Endodermal cell (in vitro differentiated cells): ENCODE results near the gene ZBTB7A. TPM values are rescaled to one million over a fixed set of nuclear protein-coding genes. Genes with fewer than 3 reads are reported as not detected.
"Not testable (repeated sequence)": the region's sequence is repeated elsewhere in the genome, so short reads cannot be mapped to it uniquely, and the experiment has no call there.

ENCODE experiments used
- DNase-seq: peaks from one replicate; pipeline ENCODE4 v3.0.0-alpha.2; 2017
- H3K27ac ChIP-seq: 2 replicates; pipeline ENCODE4 v1.5.1; 2013; ENCODE audit warnings: mild to moderate bottlenecking, low read depth, low read length, moderate library complexity
- H3K27me3 ChIP-seq: 2 replicates; pipeline ENCODE4 v1.6.1; 2013; ENCODE audit warnings: mild to moderate bottlenecking, low read length, moderate library complexity; ENCODE audit not compliant: insufficient read depth, control insufficient read depth, poor library complexity, severe bottlenecking
- H3K36me3 ChIP-seq: 2 replicates; pipeline ENCODE4 v1.7.0; 2013; ENCODE audit warnings: mild to moderate bottlenecking, low read length, moderate library complexity; ENCODE audit not compliant: control insufficient read depth, insufficient read depth
- H3K4me1 ChIP-seq: one replicate; pipeline ENCODE4 v1.7.0; 2013; ENCODE audit warnings: low read length; ENCODE audit not compliant: control insufficient read depth, insufficient read depth
- H3K4me3 ChIP-seq: 2 replicates; pipeline ENCODE4 v1.5.1; 2013; ENCODE audit warnings: mild to moderate bottlenecking, low read length, moderate library complexity
- H3K9ac ChIP-seq: 2 replicates; pipeline ENCODE4 v1.6.1; 2013; ENCODE audit warnings: mild to moderate bottlenecking, low read length, moderate library complexity; ENCODE audit not compliant: poor library complexity, severe bottlenecking; ENCODE audit errors: extremely low read depth
- H3K9me3 ChIP-seq: 2 replicates; pipeline ENCODE4 v1.6.1; 2013; ENCODE audit warnings: mild to moderate bottlenecking, low read length, moderate library complexity; ENCODE audit not compliant: control insufficient read depth
- H3K27ac Mint-ChIP-seq: 2 replicates; pipeline ENCODE4 v1.8.0; 2020; ENCODE audit warnings: mixed read lengths
- H3K27me3 Mint-ChIP-seq: 2 replicates; pipeline ENCODE4 v1.8.0; 2021; ENCODE audit warnings: mild to moderate bottlenecking, mixed read lengths; ENCODE audit not compliant: insufficient read depth
- H3K36me3 Mint-ChIP-seq: 2 replicates; pipeline ENCODE4 v1.8.0; 2020; ENCODE audit warnings: low read depth, mixed read lengths
- H3K4me1 Mint-ChIP-seq: 2 replicates; pipeline ENCODE4 v1.8.0; 2020; ENCODE audit warnings: mixed read lengths
- H3K4me3 Mint-ChIP-seq: 2 replicates; pipeline ENCODE4 v1.8.0; 2020; ENCODE audit warnings: mild to moderate bottlenecking, moderate library complexity, mixed read lengths
- H3K9me3 Mint-ChIP-seq: 2 replicates; pipeline ENCODE4 v1.8.0; 2020; ENCODE audit warnings: mild to moderate bottlenecking, mixed read lengths
- CTCF ChIP-seq: fragments of 200-600 bp; sonication (generic); conservative IDR thresholded peaks from 2 replicates; pipeline ENCODE4 v1.5.0; 2021; ENCODE audit warnings: antibody characterized with exemption, mild to moderate bottlenecking
- WGBS, 2 experiments: methylation state at CpG; one replicate each; pipeline versions ENCODE4 v1.1.5 to v1.1.7; 2013; ENCODE audit warnings: missing lambda C conversion rate in 2 of 2, mixed read lengths in 1 of 2; ENCODE audit not compliant: insufficient coverage in 1 of 2, insufficient read length in 1 of 2; 5-methylcytosine and 5-hydroxymethylcytosine counted together
- total RNA-seq, 2 donors: library from RNA; stranded (reverse); fragmentation: NEBNext Ultra II Directional in 1 of 2; extraction: Animal tissue kit (Norgen Biotek cat#: 25700) in 1 of 2; gene quantifications; 2 replicates in 1 of 2; 3 replicates in 1 of 2; pipeline ENCODE4 v1.2.1, GENCODE V29; 2021

The ZBTB7A gene
- total RNA-seq, 2 donors from 2014 or later, result 19.2 to 22.1 TPM

GRCh38 chr19:4013886-4014540 is 52.7 kb downstream of the ZBTB7A start:
- Histone ChIP-seq H3K4me1 (peaks cover 5% of the 10 kb centered on the region), H3K27me3 (no peaks in the 10 kb centered on the region), H3K27ac (no peak overlapping the region), H3K9ac (no peak overlapping the region), H3K4me3 (no peak overlapping the region), H3K36me3 (peaks cover 19% of the 10 kb centered on the region), H3K9me3 (no peaks in the 10 kb centered on the region)
- no peak for TF ChIP-seq CTCF
- no peak for DNase-seq
- WGBS, 2 experiments, result 95 to 100% methylated on average over 14 to 20 of the region's 20 CpGs
- Mint-ChIP-seq H3K4me3 (no peak overlapping the region), H3K27ac (no peak overlapping the region), H3K9me3 (no peaks in the 10 kb centered on the region), H3K36me3 (peaks cover 32% of the 10 kb centered on the region), H3K27me3 (no peaks in the 10 kb centered on the region), H3K4me1 (peaks cover 5% of the 10 kb centered on the region)

GRCh38 chr19:4012975-4013634 is 53.6 kb downstream of the ZBTB7A start:
- peaks cover 12% of the 10 kb centered on the region for H3K4me1 Mint-ChIP-seq
- no peak for TF ChIP-seq CTCF
- 95 to 96% methylated on average over 26 to 33 of the region's 33 CpGs for WGBS, 2 experiments
- no peaks in the 10 kb centered on the region for H3K9me3 Mint-ChIP-seq
- no peaks in the 10 kb centered on the region for H3K27me3 ChIP-seq
- H3K9me3 ChIP-seq, result no peaks in the 10 kb centered on the region
- H3K4me3 ChIP-seq, result no peak overlapping the region
- H3K36me3 ChIP-seq, result peaks cover 19% of the 10 kb centered on the region
- H3K27ac ChIP-seq, result no peak overlapping the region
- no peak overlapping the region for H3K9ac ChIP-seq
- H3K4me1 ChIP-seq, result peaks cover 8% of the 10 kb centered on the region
- no peak for DNase-seq
- H3K4me3 Mint-ChIP-seq, result no peak overlapping the region
- H3K27me3 Mint-ChIP-seq, result no peaks in the 10 kb centered on the region
- H3K36me3 Mint-ChIP-seq, result peaks cover 27% of the 10 kb centered on the region
- no peak overlapping the region for H3K27ac Mint-ChIP-seq

GRCh38 chr19:4012092-4012974 is 54.4 kb downstream of the ZBTB7A start:
- Mint-ChIP-seq H3K27me3 (no peaks in the 10 kb centered on the region), H3K36me3 (peaks cover 23% of the 10 kb centered on the region), H3K9me3 (no peaks in the 10 kb centered on the region), H3K4me3 (no peak overlapping the region), H3K4me1 (peaks cover 12% of the 10 kb centered on the region), H3K27ac (peak overlapping the region; percentile 68)
- Histone ChIP-seq H3K9ac (no peak overlapping the region), H3K9me3 (no peaks in the 10 kb centered on the region), H3K4me1 (peaks cover 8% of the 10 kb centered on the region), H3K4me3 (no peak overlapping the region), H3K36me3 (peaks cover 19% of the 10 kb centered on the region), H3K27me3 (no peaks in the 10 kb centered on the region), H3K27ac (no peak overlapping the region)
- WGBS, 2 experiments, result 94 to 96% methylated on average over 25 to 27 of the region's 27 CpGs
- no peak for TF ChIP-seq CTCF
- DNase-seq, result no peak

- H3K4me1 Mint-ChIP-seq, result peaks cover 12% of the 10 kb centered on the region
- H3K4me1 ChIP-seq, H3K4me3 ChIP-seq, H3K9me3 Mint-ChIP-seq, H3K4me3 Mint-ChIP-seq, H3K27ac ChIP-seq, H3K9ac ChIP-seq, H3K27me3 ChIP-seq, DNase-seq, H3K9me3 ChIP-seq, H3K27me3 Mint-ChIP-seq: not testable (repeated sequence)
- peaks cover 18% of the 10 kb centered on the region for H3K36me3 Mint-ChIP-seq
- 95 to 100% methylated on average over 4 to 6 of the region's 6 CpGs for WGBS, 2 experiments
- H3K36me3 ChIP-seq, result peaks cover 15% of the 10 kb centered on the region
- H3K27ac Mint-ChIP-seq, result peak overlapping the region; percentile 62
Measured at GRCh38 chr19:4011430-4011829, 55.3 kb downstream of the ZBTB7A start.
